Measurements from ENCODE around the gene NOX5.

Gene NOX5

DNA sequence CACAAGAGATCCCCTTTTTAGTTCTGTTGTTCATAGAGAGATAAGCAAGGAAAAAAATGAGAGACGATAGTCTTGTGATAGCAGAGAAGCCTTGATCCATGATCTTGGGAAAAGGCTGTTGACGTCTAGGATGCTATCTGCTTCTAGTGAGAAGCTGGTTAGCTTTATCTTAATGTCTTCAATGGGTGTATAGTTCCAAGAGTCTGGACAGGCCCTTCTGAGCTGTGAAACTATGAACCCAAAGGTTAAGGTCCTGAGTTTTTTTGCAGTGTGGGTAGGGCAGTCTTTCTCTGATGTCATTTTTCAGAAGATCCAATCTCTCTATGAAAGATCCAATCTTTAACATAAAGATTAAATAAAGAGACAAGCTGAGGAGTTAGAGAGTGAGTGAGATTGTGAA is 10.5 kb upstream of the NOX5 start:
- Histone ChIP-seq H3K18ac (ENCODE audit: low read depth in 1 of 2, low read length in 2 of 2) (no peak overlapping the region), H2BK5ac (ENCODE audit: low read depth, low read length, poor library complexity, severe bottlenecking) (no peak overlapping the region), H3K4me3 (ENCODE audit: insufficient read depth in 1 of 2, low read depth in 1 of 2, low read length in 2 of 2) (no peak overlapping the region), H3K9me3 (ENCODE audit: control insufficient read depth, low read length) (peaks cover 17% of the 10 kb centered on the region), H3K27me3 (ENCODE audit: control insufficient read depth in 1 of 2, insufficient read depth in 1 of 2, low read length in 2 of 2) (peaks cover 14 to 21% of the 10 kb centered on the region in 2 experiments), H2BK120ac (ENCODE audit: low read depth, low read length) (no peak overlapping the region), H4K91ac (ENCODE audit: low read length) (no peak overlapping the region), H3K4me1 (ENCODE audit: control insufficient read depth, insufficient read depth, low read depth, low read length) (no peaks in the 10 kb centered on the region), H3K23ac (ENCODE audit: low read length in 2 of 2) (no peak overlapping the region), H2BK12ac (ENCODE audit: low read length in 2 of 2) (no peak overlapping the region), H3K27ac (ENCODE audit: low read length, poor library complexity, severe bottlenecking) (no peak overlapping the region), H3K9ac (ENCODE audit: low read length) (no peak overlapping the region), H3K4ac (ENCODE audit: low read depth in 1 of 2, low read length in 2 of 2) (no peak overlapping the region), H3K14ac (ENCODE audit: low read length in 2 of 2) (no peak overlapping the region), H3K36me3 (ENCODE audit: control insufficient read depth in 1 of 2, insufficient read depth in 2 of 2, low read depth in 1 of 2, low read length in 2 of 2) (no peaks in the 10 kb centered on the region), H2AFZ (ENCODE audit: low read depth, low read length) (no peak overlapping the region), H3K4me2 (ENCODE audit: low read length, poor library complexity, severe bottlenecking) (no peak overlapping the region), H2BK15ac (ENCODE audit: low read depth, poor library complexity, severe bottlenecking) (no peak overlapping the region), H4K8ac (ENCODE audit: low read length) (no peak overlapping the region), H3K79me1 (replicated peaks; ENCODE audit: low read length, poor library complexity, severe bottlenecking) (no peaks in the 10 kb centered on the region), H2AK5ac (ENCODE audit: low read length, severe bottlenecking) (no peak overlapping the region)
- 94% methylated on average over 2 of the region's 2 CpGs for WGBS
- DNase-seq = no peak

DNA sequence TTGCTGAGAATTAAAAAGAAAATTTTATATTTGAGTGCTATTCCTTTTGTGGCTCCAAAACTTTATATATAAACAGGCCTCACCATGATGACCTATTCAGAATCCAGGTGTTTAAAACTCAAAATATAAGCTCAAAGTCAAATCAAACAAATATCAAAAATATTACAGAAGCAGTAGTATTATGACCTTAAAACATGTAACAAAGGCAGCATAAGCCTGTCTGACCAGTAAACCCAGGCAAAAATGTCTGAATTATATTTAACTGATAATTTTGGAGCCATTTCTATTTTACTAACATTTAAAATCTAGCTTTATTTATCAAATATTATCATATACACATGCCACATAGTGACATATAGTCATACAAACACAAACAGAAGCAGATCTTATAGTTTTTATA is 6.4 kb upstream of the NOX5 start:
- H3K9me3 ChIP-seq (ENCODE audit: control insufficient read depth, low read length) = peaks cover 17% of the 10 kb centered on the region

DNA sequence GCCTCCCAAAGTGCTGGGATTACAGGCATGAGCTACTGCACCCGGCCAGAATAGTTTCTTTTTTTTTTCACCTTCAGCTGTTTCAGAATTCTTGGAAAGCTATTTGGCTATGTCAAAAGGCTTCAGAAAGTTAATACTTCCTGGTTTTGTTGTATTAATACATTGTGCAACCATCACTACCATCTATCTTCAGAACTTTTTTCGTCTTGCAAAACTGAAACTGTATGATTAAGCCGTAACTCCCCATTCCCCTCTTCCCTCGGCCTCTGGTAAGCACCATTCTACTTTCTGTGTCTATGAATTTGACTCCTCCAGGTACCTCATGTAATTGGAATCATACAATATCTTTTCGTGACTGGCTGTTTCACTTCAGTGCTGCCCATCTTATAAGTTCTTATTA is 5.2 kb upstream of the NOX5 start:
- WGBS = 94% methylated on average over 3 of the region's 5 CpGs
- no peak overlapping the region for H3K9ac ChIP-seq (ENCODE audit: low read length)
- H3K23ac ChIP-seq (ENCODE audit: low read length in 2 of 2) = no peak overlapping the region

More for the DNA sequence above, 6.4 kb upstream of the NOX5 start:
- no peak overlapping the region for H2AFZ ChIP-seq (ENCODE audit: low read depth, low read length)
- no peak for DNase-seq
- no peak overlapping the region for H4K91ac ChIP-seq (ENCODE audit: low read length)
- no peak overlapping the region for H2BK15ac ChIP-seq (ENCODE audit: low read depth, poor library complexity, severe bottlenecking)
- no peak overlapping the region for H3K4ac ChIP-seq (ENCODE audit: low read depth in 1 of 2, low read length in 2 of 2)
- H2BK5ac ChIP-seq (ENCODE audit: low read depth, low read length, poor library complexity, severe bottlenecking) = no peak overlapping the region
- H2BK120ac ChIP-seq (ENCODE audit: low read depth, low read length) = no peak overlapping the region
- no peak overlapping the region for H3K23ac ChIP-seq (ENCODE audit: low read length in 2 of 2)
- no peaks in the 10 kb centered on the region for H3K27me3 ChIP-seq (ENCODE audit: control insufficient read depth in 1 of 2, insufficient read depth in 1 of 2, low read length in 2 of 2)
- H3K36me3 ChIP-seq (ENCODE audit: control insufficient read depth in 1 of 2, insufficient read depth in 2 of 2, low read depth in 1 of 2, low read length in 2 of 2) = no peaks in the 10 kb centered on the region
- no peak overlapping the region for H3K9ac ChIP-seq (ENCODE audit: low read length)
- H3K14ac ChIP-seq (ENCODE audit: low read length in 2 of 2) = no peak overlapping the region
- H3K4me1 ChIP-seq (ENCODE audit: control insufficient read depth, insufficient read depth, low read depth, low read length) = peaks cover 3% of the 10 kb centered on the region
- H3K4me3 ChIP-seq (ENCODE audit: insufficient read depth in 1 of 2, low read depth in 1 of 2, low read length in 2 of 2) = no peak overlapping the region
- H3K27ac ChIP-seq (ENCODE audit: low read length, poor library complexity, severe bottlenecking) = no peak overlapping the region
- no peak overlapping the region for H2AK5ac ChIP-seq (ENCODE audit: low read length, severe bottlenecking)
- H4K8ac ChIP-seq (ENCODE audit: low read length) = no peak overlapping the region
- H2BK12ac ChIP-seq (ENCODE audit: low read length in 2 of 2) = no peak overlapping the region
- no peak overlapping the region for H3K4me2 ChIP-seq (ENCODE audit: low read length, poor library complexity, severe bottlenecking)
- H3K79me1 ChIP-seq (replicated peaks; ENCODE audit: low read length, poor library complexity, severe bottlenecking) = no peaks in the 10 kb centered on the region
- no peak overlapping the region for H3K18ac ChIP-seq (ENCODE audit: low read depth in 1 of 2, low read length in 2 of 2)

DNA sequence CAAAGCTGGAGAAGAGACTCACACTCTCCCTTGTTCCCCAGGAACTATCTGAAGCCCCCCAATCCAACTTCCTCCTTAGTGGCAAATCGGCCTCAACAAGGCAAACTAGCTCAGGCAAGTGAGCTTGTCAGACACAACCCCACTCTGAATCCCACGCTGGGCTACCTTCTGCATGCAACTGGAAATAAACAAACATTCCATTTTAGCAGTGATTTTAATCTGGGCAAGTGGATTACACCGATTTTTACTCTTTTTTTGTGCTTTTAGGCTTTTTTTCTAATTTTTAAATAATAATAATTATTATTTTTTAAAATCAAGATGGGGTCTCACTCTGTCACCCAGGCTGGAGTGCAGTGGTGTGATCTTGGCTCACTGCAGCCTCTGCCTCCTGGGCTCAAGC is 2.9 kb upstream of the NOX5 start:
- Histone ChIP-seq H2AFZ (ENCODE audit: low read depth, low read length) (no peak overlapping the region), H3K4me3 (ENCODE audit: insufficient read depth in 1 of 2, low read depth in 1 of 2, low read length in 2 of 2) (no peak overlapping the region), H2BK5ac (ENCODE audit: low read depth, low read length, poor library complexity, severe bottlenecking) (no peak overlapping the region), H3K27me3 (ENCODE audit: control insufficient read depth in 1 of 2, insufficient read depth in 1 of 2, low read length in 2 of 2) (peaks cover 0 to 5% of the 10 kb centered on the region in 2 experiments), H3K18ac (ENCODE audit: low read depth in 1 of 2, low read length in 2 of 2) (no peak overlapping the region), H2AK5ac (ENCODE audit: low read length, severe bottlenecking) (no peak overlapping the region), H4K8ac (ENCODE audit: low read length) (no peak overlapping the region), H3K14ac (ENCODE audit: low read length in 2 of 2) (no peak overlapping the region), H3K36me3 (ENCODE audit: control insufficient read depth in 1 of 2, insufficient read depth in 2 of 2, low read depth in 1 of 2, low read length in 2 of 2) (no peaks in the 10 kb centered on the region), H3K4ac (ENCODE audit: low read depth in 1 of 2, low read length in 2 of 2) (no peak overlapping the region), H3K4me1 (ENCODE audit: control insufficient read depth, insufficient read depth, low read depth, low read length) (peaks cover 3% of the 10 kb centered on the region), H2BK15ac (ENCODE audit: low read depth, poor library complexity, severe bottlenecking) (no peak overlapping the region), H4K91ac (ENCODE audit: low read length) (no peak overlapping the region), H2BK120ac (ENCODE audit: low read depth, low read length) (no peak overlapping the region), H2BK12ac (ENCODE audit: low read length in 2 of 2) (no peak overlapping the region), H3K79me1 (replicated peaks; ENCODE audit: low read length, poor library complexity, severe bottlenecking) (no peaks in the 10 kb centered on the region), H3K9me3 (ENCODE audit: control insufficient read depth, low read length) (peaks cover 11% of the 10 kb centered on the region), H3K9ac (ENCODE audit: low read length) (no peak overlapping the region), H3K4me2 (ENCODE audit: low read length, poor library complexity, severe bottlenecking) (no peak overlapping the region), H3K27ac (ENCODE audit: low read length, poor library complexity, severe bottlenecking) (no peak overlapping the region), H3K23ac (ENCODE audit: low read length in 2 of 2) (no peak overlapping the region)
- DNase-seq = no peak
- WGBS = 87% methylated on average over 2 of the region's 3 CpGs

More for the DNA sequence above, 5.2 kb upstream of the NOX5 start:
- DNase-seq = no peak
- H3K4me3 ChIP-seq (ENCODE audit: insufficient read depth in 1 of 2, low read depth in 1 of 2, low read length in 2 of 2) = no peak overlapping the region
- no peak overlapping the region for H2AFZ ChIP-seq (ENCODE audit: low read depth, low read length)
- no peak overlapping the region for H4K91ac ChIP-seq (ENCODE audit: low read length)
- no peak overlapping the region for H3K4ac ChIP-seq (ENCODE audit: low read depth in 1 of 2, low read length in 2 of 2)
- no peaks in the 10 kb centered on the region for H3K79me1 ChIP-seq (replicated peaks; ENCODE audit: low read length, poor library complexity, severe bottlenecking)
- H3K27me3 ChIP-seq (ENCODE audit: control insufficient read depth in 1 of 2, insufficient read depth in 1 of 2, low read length in 2 of 2) = no peaks in the 10 kb centered on the region
- no peak overlapping the region for H3K18ac ChIP-seq (ENCODE audit: low read depth in 1 of 2, low read length in 2 of 2)
- H4K8ac ChIP-seq (ENCODE audit: low read length) = no peak overlapping the region
- H3K27ac ChIP-seq (ENCODE audit: low read length, poor library complexity, severe bottlenecking) = no peak overlapping the region
- no peak overlapping the region for H2BK120ac ChIP-seq (ENCODE audit: low read depth, low read length)
- H3K4me1 ChIP-seq (ENCODE audit: control insufficient read depth, insufficient read depth, low read depth, low read length) = peaks cover 3% of the 10 kb centered on the region
- no peak overlapping the region for H2AK5ac ChIP-seq (ENCODE audit: low read length, severe bottlenecking)
- H2BK15ac ChIP-seq (ENCODE audit: low read depth, poor library complexity, severe bottlenecking) = no peak overlapping the region
- no peak overlapping the region for H2BK12ac ChIP-seq (ENCODE audit: low read length in 2 of 2)
- H3K14ac ChIP-seq (ENCODE audit: low read length in 2 of 2) = no peak overlapping the region
- H3K9me3 ChIP-seq (ENCODE audit: control insufficient read depth, low read length) = peaks cover 12% of the 10 kb centered on the region
- no peak overlapping the region for H2BK5ac ChIP-seq (ENCODE audit: low read depth, low read length, poor library complexity, severe bottlenecking)
- H3K4me2 ChIP-seq (ENCODE audit: low read length, poor library complexity, severe bottlenecking) = no peak overlapping the region
- H3K36me3 ChIP-seq (ENCODE audit: control insufficient read depth in 1 of 2, insufficient read depth in 2 of 2, low read depth in 1 of 2, low read length in 2 of 2) = no peaks in the 10 kb centered on the region

Data from mesenchymal stem cell (in vitro differentiated cells and primary cell).